HCT116 (cell line): ENCODE results near the gene DAPK1.

ENCODE experiments used
- EZH2 ChIP-seq: fragments of 200-600 bp; sonication (generic); IDR thresholded peaks from 2 replicates; pipeline ENCODE4 v1.6.1; 2017; ENCODE audit warnings: antibody characterized with exemption, mixed run types
- EZH2phosphoT487 ChIP-seq: fragments of 200-600 bp; IDR thresholded peaks from 2 replicates; pipeline ENCODE4 v1.6.1; 2018; ENCODE audit warnings: antibody characterized with exemption, borderline replicate concordance
- JUND ChIP-seq: IDR thresholded peaks from 2 replicates; pipeline ENCODE4 v1.6.1; 2012
- POLR2A ChIP-seq: IDR thresholded peaks from 2 replicates; pipeline ENCODE4 v1.7.0; 2011; ENCODE audit warnings: borderline replicate concordance; ENCODE audit not compliant: insufficient read depth, insufficient read length; ENCODE audit errors: extremely low read depth
- POLR2AphosphoS5 ChIP-seq: IDR thresholded peaks from 2 replicates; pipeline ENCODE4 v1.6.1; 2011; ENCODE audit warnings: mild to moderate bottlenecking, low read depth, low read length, moderate library complexity
- SP1 ChIP-seq: IDR thresholded peaks from 2 replicates; pipeline ENCODE4 v1.6.1; 2012; ENCODE audit warnings: low read depth
- SRF ChIP-seq: IDR thresholded peaks from 2 replicates; pipeline ENCODE4 v1.6.1; 2012; ENCODE audit warnings: low read depth
- YY1 ChIP-seq: IDR thresholded peaks from 2 replicates; pipeline ENCODE4 v1.6.1; 2011; ENCODE audit warnings: low read length, low read depth, moderate library complexity, mild to moderate bottlenecking; ENCODE audit not compliant: insufficient replicate concordance; ENCODE audit errors: extremely low read depth
- ZNF274 ChIP-seq: fragments of 200-500 bp; sonication (Bioruptor generic); IDR thresholded peaks from 2 replicates; pipeline ENCODE4 v1.6.1; 2014; ENCODE audit warnings: mild to moderate bottlenecking, low read depth, low read length, inconsistent platforms
- TF ChIP-seq, protein P1 (sequence below), 3 experiments: fragments of 200-600 bp in 1 of 3; sonication (generic) in 1 of 3; IDR thresholded peaks in 2 of 3; conservative IDR thresholded peaks in 1 of 3; 2 replicates each; pipeline ENCODE4 v1.5.1; 2012 to 2017; ENCODE audit warnings: low read depth in 2 of 3, low read length in 2 of 3, antibody characterized with exemption in 1 of 3, borderline replicate concordance in 1 of 3, control low read depth in 1 of 3, mild to moderate bottlenecking in 1 of 3, mixed read lengths in 1 of 3, mixed run types in 1 of 3, moderate library complexity in 1 of 3; ENCODE audit not compliant: insufficient read depth in 1 of 3

DNA sequence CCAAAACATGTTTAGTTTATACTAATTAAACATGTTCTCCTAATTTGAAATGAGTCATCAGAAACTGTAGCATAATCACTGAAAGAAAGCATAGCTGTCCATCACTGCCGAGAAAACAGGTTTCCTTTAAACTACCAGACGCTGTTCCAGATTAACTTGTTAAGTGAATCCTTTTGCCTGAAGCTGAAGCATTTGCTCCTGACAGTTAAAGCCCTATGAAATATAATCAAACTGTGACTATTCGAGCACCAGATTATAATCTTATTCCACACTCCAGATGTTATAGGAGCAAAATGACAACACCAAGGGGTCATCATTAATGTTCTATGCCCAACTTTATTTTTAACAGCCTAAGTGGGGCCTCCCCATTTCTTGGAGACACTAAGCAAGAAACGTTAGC, 142.3 kb downstream of the DAPK1 start:
- TF ChIP-seq, protein P1, sequence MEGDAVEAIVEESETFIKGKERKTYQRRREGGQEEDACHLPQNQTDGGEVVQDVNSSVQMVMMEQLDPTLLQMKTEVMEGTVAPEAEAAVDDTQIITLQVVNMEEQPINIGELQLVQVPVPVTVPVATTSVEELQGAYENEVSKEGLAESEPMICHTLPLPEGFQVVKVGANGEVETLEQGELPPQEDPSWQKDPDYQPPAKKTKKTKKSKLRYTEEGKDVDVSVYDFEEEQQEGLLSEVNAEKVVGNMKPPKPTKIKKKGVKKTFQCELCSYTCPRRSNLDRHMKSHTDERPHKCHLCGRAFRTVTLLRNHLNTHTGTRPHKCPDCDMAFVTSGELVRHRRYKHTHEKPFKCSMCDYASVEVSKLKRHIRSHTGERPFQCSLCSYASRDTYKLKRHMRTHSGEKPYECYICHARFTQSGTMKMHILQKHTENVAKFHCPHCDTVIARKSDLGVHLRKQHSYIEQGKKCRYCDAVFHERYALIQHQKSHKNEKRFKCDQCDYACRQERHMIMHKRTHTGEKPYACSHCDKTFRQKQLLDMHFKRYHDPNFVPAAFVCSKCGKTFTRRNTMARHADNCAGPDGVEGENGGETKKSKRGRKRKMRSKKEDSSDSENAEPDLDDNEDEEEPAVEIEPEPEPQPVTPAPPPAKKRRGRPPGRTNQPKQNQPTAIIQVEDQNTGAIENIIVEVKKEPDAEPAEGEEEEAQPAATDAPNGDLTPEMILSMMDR (IDR thresholded peaks at IDR 0.05 in 2 of 3, conservative IDR thresholded peaks at IDR 0.05 in 1 of 3; ENCODE audit: borderline replicate concordance in 1 of 3, insufficient read depth in 1 of 3, low read depth in 2 of 3, low read length in 2 of 3), result no peak
- no peak for TF ChIP-seq SRF
- no peak for TF ChIP-seq JUND
- TF ChIP-seq POLR2A, result no peak
- TF ChIP-seq EZH2phosphoT487, result no peak
- no peak for TF ChIP-seq YY1
- TF ChIP-seq POLR2AphosphoS5, result no peak
- TF ChIP-seq SP1, result no peak
- no peak for TF ChIP-seq ZNF274
- no peak for TF ChIP-seq EZH2
